Transverse colon (tissue), 4 donors: ENCODE data around the gene EYA4. TPM values are rescaled to one million over a fixed set of nuclear protein-coding genes. Genes with fewer than 3 reads are reported as not detected.

ENCODE experiments used
- DNase-seq: peaks from one replicate; pipeline ENCODE4 v3.0.0-alpha.2; 2019
- H3K27ac ChIP-seq, 4 donors: fragments of 200-600 bp; sonication (generic); 2 replicates each; pipeline ENCODE4 v1.5.1; 2016 to 2018; ENCODE audit warnings: inconsistent platforms in 4 of 4
- H3K27me3 ChIP-seq: fragments of 200-600 bp; sonication (generic); 2 replicates; pipeline ENCODE4 v1.5.1; 2017; ENCODE audit warnings: inconsistent platforms
- H3K36me3 ChIP-seq, 4 donors: fragments of 200-600 bp; sonication (generic); 2 replicates each; pipeline ENCODE4 v1.5.1; 2017 to 2019; ENCODE audit warnings: inconsistent platforms in 4 of 4
- H3K4me1 ChIP-seq, 4 donors: fragments of 200-600 bp; sonication (generic); 2 replicates each; pipeline ENCODE4 v1.5.1; 2017 to 2020; ENCODE audit warnings: inconsistent platforms in 4 of 4
- H3K4me3 ChIP-seq, 4 donors: fragments of 200-600 bp; sonication (generic); 1 replicate in 1 of 4; 2 replicates in 3 of 4; pipeline versions ENCODE4 v1.5.1 to v1.6.1; 2017 to 2019; ENCODE audit warnings: inconsistent platforms in 4 of 4
- H3K9me3 ChIP-seq, 2 donors: fragments of 200-600 bp; sonication (generic); 2 replicates each; pipeline ENCODE4 v1.5.1; 2017 to 2019; ENCODE audit warnings: inconsistent platforms in 2 of 2
- EP300 ChIP-seq: sonication (generic); formaldehyde crosslinking; IDR thresholded peaks from one replicate; pipeline ENCODE4 v1.6.1; 2017; ENCODE audit warnings: antibody characterized with exemption, low read depth
- POLR2A ChIP-seq: fragments of 450-650 bp; IDR thresholded peaks from one replicate; pipeline ENCODE4 v1.6.1; 2016; ENCODE audit warnings: antibody characterized with exemption, mild to moderate bottlenecking, moderate library complexity
- POLR2AphosphoS5 ChIP-seq, 3 donors: sonication (generic); formaldehyde crosslinking; IDR thresholded peaks; one replicate each; pipeline ENCODE4 v1.6.1; 2016; ENCODE audit warnings: antibody characterized with exemption in 3 of 3
- WGBS, 2 donors: methylation state at CpG; one replicate each; pipeline ENCODE4 v1.1.5; 2018; ENCODE audit warnings: low coverage in 1 of 2; 5-methylcytosine and 5-hydroxymethylcytosine counted together
- in situ Hi-C, 4 donors: fragments of 200-750 bp; cut with MboI; loops; one replicate each; pipeline versions ENCODE4 v1.15.0 to v1.15.1; 2017; ENCODE audit warnings: low sequenced_read_pairs in 3 of 4, low pct_ligation_motif_present in 1 of 4, low pct_unique_long_range_greater_than_20kb in 1 of 4
- intact Hi-C: fragments of 100-400 bp; cut with DNase I; formaldehyde crosslinking; loops from one replicate; pipeline ENCODE4 v1.15.1; 2023; ENCODE audit warnings: low total_unique reads
- total RNA-seq, 4 donors: library from RNA; depleted of rRNA; stranded (reverse); fragments of >200 nt; gene quantifications; one replicate each; pipeline ENCODE4 v1.1.0, GENCODE V29; 2016
- TF ChIP-seq, protein P1 (sequence below), 5 experiments: fragments of 200-600 bp in 3 of 5; fragments of 450-650 bp in 2 of 5; sonication (generic) in 3 of 5; IDR thresholded peaks; 1 replicate in 2 of 5; 2 replicates in 3 of 5; pipeline ENCODE4 v1.5.1; 2016 to 2017; ENCODE audit warnings: antibody characterized with exemption in 5 of 5, inconsistent platforms in 3 of 5, mild to moderate bottlenecking in 2 of 5, moderate library complexity in 1 of 5

Gene EYA4
- total RNA-seq, 4 donors from 2014 or later = 0.27 to 0.64 TPM; not detected in 2

DNA sequence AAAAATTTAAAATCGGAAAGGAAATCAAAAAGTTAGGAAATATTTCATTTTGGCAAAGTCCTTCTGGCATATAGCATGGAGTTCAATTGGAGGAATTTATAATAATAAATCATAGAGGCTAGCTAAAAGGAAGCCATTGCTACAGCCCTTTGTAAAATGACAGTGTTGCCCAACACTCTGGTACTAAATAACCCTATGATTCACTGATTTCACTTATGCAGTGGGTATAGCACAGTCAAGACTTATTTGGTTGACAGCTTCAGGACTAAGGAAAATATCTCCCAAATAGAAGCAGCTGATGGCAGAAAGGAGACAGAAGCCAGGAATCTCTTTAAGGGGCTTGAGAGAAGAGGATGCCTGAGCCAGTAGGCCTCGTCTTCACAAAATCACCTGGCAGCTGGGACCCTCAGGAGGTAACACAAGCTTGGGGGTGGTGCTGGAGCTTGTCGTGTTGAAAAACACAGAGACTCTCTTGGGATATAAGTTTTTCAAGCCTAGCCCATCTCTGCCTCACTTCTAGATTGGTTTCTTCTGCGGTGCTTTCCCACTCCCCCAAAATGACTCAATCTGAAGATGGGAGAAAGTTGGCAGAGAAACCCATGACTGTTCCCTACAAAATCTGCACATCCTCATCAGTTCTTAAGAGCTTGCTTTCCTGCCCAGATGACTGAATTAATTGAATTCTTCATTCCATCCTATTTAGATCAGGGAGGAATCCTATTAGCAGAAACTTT, 38.4 kb upstream of the EYA4 start:
- TF ChIP-seq, protein P1, sequence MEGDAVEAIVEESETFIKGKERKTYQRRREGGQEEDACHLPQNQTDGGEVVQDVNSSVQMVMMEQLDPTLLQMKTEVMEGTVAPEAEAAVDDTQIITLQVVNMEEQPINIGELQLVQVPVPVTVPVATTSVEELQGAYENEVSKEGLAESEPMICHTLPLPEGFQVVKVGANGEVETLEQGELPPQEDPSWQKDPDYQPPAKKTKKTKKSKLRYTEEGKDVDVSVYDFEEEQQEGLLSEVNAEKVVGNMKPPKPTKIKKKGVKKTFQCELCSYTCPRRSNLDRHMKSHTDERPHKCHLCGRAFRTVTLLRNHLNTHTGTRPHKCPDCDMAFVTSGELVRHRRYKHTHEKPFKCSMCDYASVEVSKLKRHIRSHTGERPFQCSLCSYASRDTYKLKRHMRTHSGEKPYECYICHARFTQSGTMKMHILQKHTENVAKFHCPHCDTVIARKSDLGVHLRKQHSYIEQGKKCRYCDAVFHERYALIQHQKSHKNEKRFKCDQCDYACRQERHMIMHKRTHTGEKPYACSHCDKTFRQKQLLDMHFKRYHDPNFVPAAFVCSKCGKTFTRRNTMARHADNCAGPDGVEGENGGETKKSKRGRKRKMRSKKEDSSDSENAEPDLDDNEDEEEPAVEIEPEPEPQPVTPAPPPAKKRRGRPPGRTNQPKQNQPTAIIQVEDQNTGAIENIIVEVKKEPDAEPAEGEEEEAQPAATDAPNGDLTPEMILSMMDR (IDR thresholded peaks at IDR 0.05) = no peak
- no peak for TF ChIP-seq EP300
- no peak for TF ChIP-seq POLR2A
- TF ChIP-seq POLR2AphosphoS5 (IDR thresholded peaks at IDR 0.05) = no peak
- no peaks in the 10 kb centered on the region for H3K36me3 ChIP-seq
- intact Hi-C loops = no loop called here
- 64 to 93% methylated on average over 1 to 4 of the region's 4 CpGs for WGBS, 2 donors
- DNase-seq = no peak
- H3K4me1 ChIP-seq = no peaks in the 10 kb centered on the region
- H3K27me3 ChIP-seq = no peaks in the 10 kb centered on the region
- H3K9me3 ChIP-seq = no peaks in the 10 kb centered on the region
- H3K4me3 ChIP-seq = no peak overlapping the region
- in situ Hi-C loops = no loop called here
- no peak overlapping the region for H3K27ac ChIP-seq

- Histone ChIP-seq H3K9me3 (no peaks in the 10 kb centered on the region), H3K4me1 (no peaks in the 10 kb centered on the region), H3K27ac (no peak overlapping the region), H3K36me3 (no peaks in the 10 kb centered on the region), H3K4me3 (no peak overlapping the region), H3K27me3 (no peaks in the 10 kb centered on the region)
- in situ Hi-C loops = no loop called here
- TF ChIP-seq EP300 (no peak), POLR2A (no peak), POLR2AphosphoS5 (IDR thresholded peaks at IDR 0.05) (no peak)
- intact Hi-C loops = no loop called here
- no peak for DNase-seq
- WGBS, 2 donors = 57 to 86% methylated on average over 1 to 5 of the region's 5 CpGs
These were observed 37.8 kb upstream of the EYA4 start for GRCh38 chr6:133203344-133203697.

DNA sequence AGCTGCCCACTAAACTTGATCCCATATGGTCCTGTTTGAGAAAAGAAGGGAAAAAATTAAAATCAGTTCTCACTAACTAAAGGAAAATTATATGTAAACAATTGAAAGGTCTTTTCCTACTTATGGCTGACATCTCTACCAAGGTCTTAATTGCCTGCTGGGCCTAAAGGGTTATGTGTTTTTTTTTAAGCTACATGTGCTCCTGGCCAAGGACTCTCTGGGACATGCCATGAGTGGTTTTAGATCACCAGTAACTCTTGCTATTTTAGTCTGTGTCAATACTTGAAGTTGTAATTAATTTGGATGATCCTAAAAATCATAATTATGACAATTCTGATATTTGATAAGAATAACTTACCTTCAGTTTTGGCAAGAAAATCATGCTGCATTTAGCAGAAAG, 35.9 kb upstream of the EYA4 start:
- H3K4me3 ChIP-seq = no peak overlapping the region
- H3K36me3 ChIP-seq = no peaks in the 10 kb centered on the region
- TF ChIP-seq EP300 (no peak), POLR2AphosphoS5 (IDR thresholded peaks at IDR 0.05) (no peak), POLR2A (no peak)
- TF ChIP-seq, protein P1 (IDR thresholded peaks at IDR 0.05) = no peak
- H3K27ac ChIP-seq = no peak overlapping the region
- in situ Hi-C loops (no loop called here), intact Hi-C loops (no loop called here)
- no peaks in the 10 kb centered on the region for H3K4me1 ChIP-seq
- no peaks in the 10 kb centered on the region for H3K27me3 ChIP-seq
- no peak for DNase-seq
- no peaks in the 10 kb centered on the region for H3K9me3 ChIP-seq

- H3K27me3 ChIP-seq = no peaks in the 10 kb centered on the region
- WGBS, 2 donors = 81 to 92% methylated on average over 2 to 5 of the region's 5 CpGs
- TF ChIP-seq POLR2A (no peak), POLR2AphosphoS5 (IDR thresholded peaks at IDR 0.05) (no peak), EP300 (no peak)
- TF ChIP-seq, protein P1 (IDR thresholded peaks at IDR 0.05) = no peak
- intact Hi-C loops = no loop called here
- no peaks in the 10 kb centered on the region for H3K36me3 ChIP-seq
- in situ Hi-C loops = no loop called here
- no peak for DNase-seq
- H3K9me3 ChIP-seq = no peaks in the 10 kb centered on the region
- H3K4me3 ChIP-seq = no peak overlapping the region
- H3K4me1 ChIP-seq = no peaks in the 10 kb centered on the region
- H3K27ac ChIP-seq = no peak overlapping the region
These were observed 34.2 kb upstream of the EYA4 start for GRCh38 chr6:133206942-133207341.

- intact Hi-C loops = no loop called here
- in situ Hi-C loops = no loop called here
- no peaks in the 10 kb centered on the region for H3K36me3 ChIP-seq
These were observed 33.4 kb upstream of the EYA4 start for GRCh38 chr6:133207754-133208153.

More at GRCh38 chr6:133207754-133208153, 33.4 kb upstream of the EYA4 start:
- H3K9me3 ChIP-seq = no peaks in the 10 kb centered on the region
- DNase-seq = no peak
- no peak overlapping the region for H3K4me3 ChIP-seq
- H3K27me3 ChIP-seq = no peaks in the 10 kb centered on the region
- no peak overlapping the region for H3K27ac ChIP-seq
- no peaks in the 10 kb centered on the region for H3K4me1 ChIP-seq
- TF ChIP-seq EP300 (no peak), POLR2A (no peak), POLR2AphosphoS5 (IDR thresholded peaks at IDR 0.05) (no peak)
- TF ChIP-seq, protein P1 (IDR thresholded peaks at IDR 0.05) = no peak
